HCT116 (cell line): ENCODE data around the gene KCNAB3.

ENCODE experiments used
- CBX3 ChIP-seq: IDR thresholded peaks from 2 replicates; pipeline ENCODE4 v1.6.1; 2012; ENCODE audit warnings: low read depth
- CEBPB ChIP-seq: IDR thresholded peaks from 2 replicates; pipeline ENCODE4 v1.6.1; 2012; ENCODE audit warnings: low read depth
- CTCF ChIP-seq, 3 experiments: fragments of 200-600 bp in 1 of 3; sonication (generic) in 1 of 3; IDR thresholded peaks in 2 of 3; conservative IDR thresholded peaks in 1 of 3; 2 replicates each; pipeline ENCODE4 v1.5.1; 2012 to 2017; ENCODE audit warnings: low read depth in 2 of 3, low read length in 2 of 3, antibody characterized with exemption in 1 of 3, borderline replicate concordance in 1 of 3, control low read depth in 1 of 3, mild to moderate bottlenecking in 1 of 3, mixed read lengths in 1 of 3, mixed run types in 1 of 3, moderate library complexity in 1 of 3; ENCODE audit not compliant: insufficient read depth in 1 of 3
- ELF1 ChIP-seq: IDR thresholded peaks from 2 replicates; pipeline ENCODE4 v1.6.1; 2012; ENCODE audit warnings: low read depth, borderline replicate concordance
- EZH2 ChIP-seq: fragments of 200-600 bp; sonication (generic); IDR thresholded peaks from 2 replicates; pipeline ENCODE4 v1.6.1; 2017; ENCODE audit warnings: antibody characterized with exemption, mixed run types
- EZH2phosphoT487 ChIP-seq: fragments of 200-600 bp; IDR thresholded peaks from 2 replicates; pipeline ENCODE4 v1.6.1; 2018; ENCODE audit warnings: antibody characterized with exemption, borderline replicate concordance
- JUND ChIP-seq: IDR thresholded peaks from 2 replicates; pipeline ENCODE4 v1.6.1; 2012
- POLR2A ChIP-seq: IDR thresholded peaks from 2 replicates; pipeline ENCODE4 v1.7.0; 2011; ENCODE audit warnings: borderline replicate concordance; ENCODE audit not compliant: insufficient read depth, insufficient read length; ENCODE audit errors: extremely low read depth
- POLR2AphosphoS5 ChIP-seq: IDR thresholded peaks from 2 replicates; pipeline ENCODE4 v1.6.1; 2011; ENCODE audit warnings: mild to moderate bottlenecking, low read depth, low read length, moderate library complexity
- RAD21 ChIP-seq: IDR thresholded peaks from 2 replicates; pipeline ENCODE4 v1.6.1; 2012; ENCODE audit warnings: low read depth, mild to moderate bottlenecking
- REST ChIP-seq: IDR thresholded peaks from 2 replicates; pipeline ENCODE4 v1.6.1; 2012; ENCODE audit warnings: low read depth
- SRF ChIP-seq: IDR thresholded peaks from 2 replicates; pipeline ENCODE4 v1.6.1; 2012; ENCODE audit warnings: low read depth
- ZFX ChIP-seq: fragments of 450-650 bp; IDR thresholded peaks from 2 replicates; pipeline ENCODE4 v1.6.1; 2017
- ZNF274 ChIP-seq: fragments of 200-500 bp; sonication (Bioruptor generic); IDR thresholded peaks from 2 replicates; pipeline ENCODE4 v1.6.1; 2014; ENCODE audit warnings: mild to moderate bottlenecking, low read depth, low read length, inconsistent platforms

- no peak for TF ChIP-seq CTCF (IDR thresholded peaks at IDR 0.05 in 2 of 3, conservative IDR thresholded peaks at IDR 0.05 in 1 of 3; ENCODE audit: borderline replicate concordance in 1 of 3, insufficient read depth in 1 of 3, low read depth in 2 of 3, low read length in 2 of 3)
- TF ChIP-seq CEBPB: no peak
- no peak for TF ChIP-seq EZH2
- no peak for TF ChIP-seq POLR2A
- TF ChIP-seq POLR2AphosphoS5: no peak
- TF ChIP-seq ZNF274: no peak
- TF ChIP-seq RAD21: no peak
- no peak for TF ChIP-seq SRF
- TF ChIP-seq EZH2phosphoT487: no peak
- TF ChIP-seq ZFX: no peak
- TF ChIP-seq JUND: no peak
- no peak for TF ChIP-seq CBX3
- TF ChIP-seq REST: no peak
- TF ChIP-seq ELF1: no peak
Observed at GRCh38 chr17:7932483-7932891, 2.8 kb upstream of the KCNAB3 start.
